Left renal cortex interstitium (tissue), 4 donors: ENCODE data around the gene TRPM4. TPM values are rescaled to one million over a fixed set of nuclear protein-coding genes. Genes with fewer than 3 reads are reported as not detected.
"Not testable (repeated sequence)": the region's sequence is repeated elsewhere in the genome, so short reads cannot be mapped to it uniquely, and the experiment has no call there.

ENCODE experiments used
- DNase-seq, 4 donors: peaks; one replicate each; pipeline ENCODE4 v3.0.0-alpha.2; 2013; ENCODE audit warnings: low read depth in 4 of 4, low spot score in 2 of 4, missing footprints in 1 of 4
- polyA plus RNA-seq, 4 donors: library from polyadenylated mRNA; unstranded; fragments of 120-200 nt; gene quantifications; one replicate each; pipeline ENCODE4 v1.2.1, GENCODE V29; 2013; ENCODE audit not compliant: insufficient read length in 4 of 4

Gene TRPM4
- polyA plus RNA-seq, 4 donors = 22.1 to 48.0 (median 35.9) TPM

GRCh38 chr19:49150106-49150943, 7.3 kb upstream of the TRPM4 start:
- DNase-seq = peak in 3 of 4 donors; percentile 83 to 89 (median 88)

GRCh38 chr19:49150944-49151243, 6.7 kb upstream of the TRPM4 start:
- no peak for DNase-seq

GRCh38 chr19:49151267-49152118, 6.1 kb upstream of the TRPM4 start:
- no peak for DNase-seq

GRCh38 chr19:49152119-49152550, 5.5 kb upstream of the TRPM4 start:
- DNase-seq = no peak

GRCh38 chr19:49153167-49153809, 4.3 kb upstream of the TRPM4 start:
- DNase-seq = no peak

GRCh38 chr19:49154279-49154678, 3.3 kb upstream of the TRPM4 start:
- no peak for DNase-seq

- DNase-seq = peak in 1 of 4 donors; percentile 66
These were observed 2.4 kb upstream of the TRPM4 start, which contains the start of gene HRC for GRCh38 chr19:49155005-49155819. TSS of gene HRC (minus strand) at chr19:49155396. CDS start at chr19:49155237, 159 bp downstream.

GRCh38 chr19:49155820-49156346, 1.7 kb upstream of the TRPM4 start:
- DNase-seq = no peak

GRCh38 chr19:49160450-49161189, 3.0 kb downstream of the TRPM4 start:
- DNase-seq = no peak

GRCh38 chr19:49161987-49162386, 4.4 kb downstream of the TRPM4 start:
- DNase-seq = no peak

GRCh38 chr19:49165111-49165750, 7.6 kb downstream of the TRPM4 start:
- DNase-seq = no peak

GRCh38 chr19:49165865-49166301, 8.3 kb downstream of the TRPM4 start:
- DNase-seq = no peak

GRCh38 chr19:49167857-49168409, 10.3 kb downstream of the TRPM4 start:
- no peak for DNase-seq

GRCh38 chr19:49168421-49168820, 10.8 kb downstream of the TRPM4 start:
- no peak for DNase-seq

GRCh38 chr19:49173198-49173597, 15.6 kb downstream of the TRPM4 start:
- no peak for DNase-seq

- no peak for DNase-seq
These were observed 23.1 kb downstream of the TRPM4 start for GRCh38 chr19:49180659-49181058.

- not testable (repeated sequence) for DNase-seq
These were observed 24.6 kb downstream of the TRPM4 start for GRCh38 chr19:49182010-49182847.
